Tibial artery (tissue), 4 donors: ENCODE measurements around the gene NT5DC1.

ENCODE experiments used
- DNase-seq, 2 donors: peaks; one replicate each; pipeline ENCODE4 v3.0.0-alpha.2; 2019
- H3K27ac ChIP-seq, 2 donors: fragments of 200-600 bp; sonication (generic) in 1 of 2; 1 replicate in 1 of 2; 2 replicates in 1 of 2; pipeline ENCODE4 v1.5.1; 2018 to 2019; ENCODE audit warnings: mild to moderate bottlenecking in 1 of 2
- H3K27me3 ChIP-seq, 2 donors: fragments of 200-600 bp; sonication (generic) in 1 of 2; one replicate each; pipeline versions ENCODE4 v1.5.1 to v1.6.0; 2016 to 2019
- H3K36me3 ChIP-seq, 3 donors: fragments of 200-600 bp; sonication (generic) in 2 of 3; one replicate each; pipeline ENCODE4 v1.5.1; 2016 to 2019; ENCODE audit warnings: mild to moderate bottlenecking in 2 of 3
- H3K4me1 ChIP-seq, 4 donors: fragments of 200-600 bp; sonication (generic) in 2 of 4; 1 replicate in 3 of 4; 2 replicates in 1 of 4; pipeline ENCODE4 v1.5.1; 2016 to 2019
- H3K4me3 ChIP-seq, 2 donors: fragments of 200-600 bp; sonication (generic) in 1 of 2; 1 replicate in 1 of 2; 2 replicates in 1 of 2; pipeline ENCODE4 v1.5.1; 2018 to 2019; ENCODE audit warnings: mild to moderate bottlenecking in 2 of 2
- H3K9me3 ChIP-seq, 3 donors: fragments of 200-600 bp; sonication (generic) in 1 of 3; one replicate each; pipeline ENCODE4 v1.5.1; 2016 to 2019
- intact Hi-C: fragments of 100-400 bp; cut with DNase I; formaldehyde crosslinking; loops from one replicate; pipeline ENCODE4 v1.15.0; 2023; ENCODE audit warnings: low total_unique reads
- TF ChIP-seq, protein P1 (sequence below), 2 experiments: fragments of 200-600 bp in 1 of 2; fragments of 450-650 bp in 1 of 2; IDR thresholded peaks; one replicate each; pipeline ENCODE4 v1.5.1; 2017 to 2019; ENCODE audit warnings: antibody characterized with exemption in 2 of 2, mild to moderate bottlenecking in 1 of 2, moderate library complexity in 1 of 2

Gene NT5DC1

DNA sequence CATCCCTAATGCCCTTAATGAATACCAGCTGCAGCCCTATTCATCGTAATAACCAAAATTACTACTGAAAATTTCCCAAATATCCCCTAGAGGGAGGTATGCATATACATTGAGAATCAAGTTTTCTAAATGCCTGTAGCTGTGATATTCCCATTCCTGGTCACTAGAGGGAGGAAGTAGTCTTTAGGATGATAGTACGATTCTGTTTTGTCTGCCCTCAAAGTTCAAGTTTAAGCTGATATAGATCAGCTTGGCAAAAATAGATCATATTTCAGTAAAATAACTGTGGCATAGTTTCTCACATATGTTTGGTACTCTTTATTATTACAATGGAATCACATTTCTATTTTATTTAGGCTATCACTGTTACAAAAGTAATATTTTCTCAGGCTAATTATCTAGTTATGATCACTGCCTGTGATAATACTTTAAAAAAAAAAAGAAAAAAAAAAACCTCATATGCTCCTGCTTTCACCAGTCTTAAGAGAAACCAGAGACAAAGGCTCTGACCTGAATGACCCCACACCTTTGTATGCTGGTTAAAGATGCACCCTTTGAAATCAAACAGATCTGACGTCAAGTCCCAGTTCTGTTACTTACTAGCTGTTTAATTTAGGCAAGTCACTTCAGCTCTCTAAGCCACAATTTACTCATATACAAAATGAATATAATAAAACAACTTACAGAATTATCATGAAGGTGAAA lies 168.1 kb downstream of the NT5DC1 start:
- TF ChIP-seq, protein P1, sequence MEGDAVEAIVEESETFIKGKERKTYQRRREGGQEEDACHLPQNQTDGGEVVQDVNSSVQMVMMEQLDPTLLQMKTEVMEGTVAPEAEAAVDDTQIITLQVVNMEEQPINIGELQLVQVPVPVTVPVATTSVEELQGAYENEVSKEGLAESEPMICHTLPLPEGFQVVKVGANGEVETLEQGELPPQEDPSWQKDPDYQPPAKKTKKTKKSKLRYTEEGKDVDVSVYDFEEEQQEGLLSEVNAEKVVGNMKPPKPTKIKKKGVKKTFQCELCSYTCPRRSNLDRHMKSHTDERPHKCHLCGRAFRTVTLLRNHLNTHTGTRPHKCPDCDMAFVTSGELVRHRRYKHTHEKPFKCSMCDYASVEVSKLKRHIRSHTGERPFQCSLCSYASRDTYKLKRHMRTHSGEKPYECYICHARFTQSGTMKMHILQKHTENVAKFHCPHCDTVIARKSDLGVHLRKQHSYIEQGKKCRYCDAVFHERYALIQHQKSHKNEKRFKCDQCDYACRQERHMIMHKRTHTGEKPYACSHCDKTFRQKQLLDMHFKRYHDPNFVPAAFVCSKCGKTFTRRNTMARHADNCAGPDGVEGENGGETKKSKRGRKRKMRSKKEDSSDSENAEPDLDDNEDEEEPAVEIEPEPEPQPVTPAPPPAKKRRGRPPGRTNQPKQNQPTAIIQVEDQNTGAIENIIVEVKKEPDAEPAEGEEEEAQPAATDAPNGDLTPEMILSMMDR (IDR thresholded peaks at IDR 0.05), result peak; percentile 71 to 79
- DNase-seq, result no peak

DNA sequence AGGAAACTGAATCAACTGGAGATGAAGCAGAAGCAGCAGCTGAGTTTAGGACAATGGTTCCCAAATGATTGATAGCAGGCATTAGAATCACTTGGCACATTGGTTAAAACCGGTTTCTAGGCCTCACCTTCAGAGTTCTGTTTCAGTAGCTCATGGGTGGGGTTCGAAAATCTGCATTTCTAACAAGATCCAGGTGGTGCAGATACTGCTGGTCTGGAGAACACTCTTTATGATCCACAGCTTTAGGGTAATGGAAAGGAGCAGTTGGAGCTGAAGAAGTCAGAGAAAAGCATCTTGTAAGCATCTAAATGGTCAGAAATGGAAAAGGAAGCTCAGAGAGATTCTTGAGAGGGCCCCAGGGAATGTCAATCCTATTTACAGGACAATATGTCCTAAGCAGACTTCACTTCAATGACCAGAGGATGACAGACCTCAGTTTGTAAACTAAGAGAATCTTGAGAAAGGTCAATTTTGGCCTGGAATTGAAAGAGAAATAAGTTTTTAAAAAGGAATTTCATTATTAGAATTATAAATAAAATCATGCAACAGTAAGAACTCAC lies 170.6 kb downstream of the NT5DC1 start:
- H3K27me3 ChIP-seq, result no peaks in the 10 kb centered on the region
- TF ChIP-seq, protein P1 (IDR thresholded peaks at IDR 0.05), result no peak
- no peak overlapping the region for H3K27ac ChIP-seq
- H3K36me3 ChIP-seq, result peaks cover 8 to 35% (median 10%) of the 10 kb centered on the region in 3 donors
- H3K9me3 ChIP-seq, result no peaks in the 10 kb centered on the region
- intact Hi-C loops, result no loop called here
- DNase-seq, result no peak
- no peak overlapping the region for H3K4me3 ChIP-seq
- peaks cover 0 to 29% (median 16%) of the 10 kb centered on the region in 4 donors for H3K4me1 ChIP-seq

More for the DNA sequence above, 168.1 kb downstream of the NT5DC1 start:
- intact Hi-C loops, result no loop called here
- Histone ChIP-seq H3K4me3 (no peak overlapping the region), H3K27ac (no peak overlapping the region), H3K27me3 (no peaks in the 10 kb centered on the region), H3K36me3 (peaks cover 2 to 37% (median 3%) of the 10 kb centered on the region in 3 donors), H3K4me1 (peaks cover 0 to 6% (median 2%) of the 10 kb centered on the region in 4 donors), H3K9me3 (no peaks in the 10 kb centered on the region)

DNA sequence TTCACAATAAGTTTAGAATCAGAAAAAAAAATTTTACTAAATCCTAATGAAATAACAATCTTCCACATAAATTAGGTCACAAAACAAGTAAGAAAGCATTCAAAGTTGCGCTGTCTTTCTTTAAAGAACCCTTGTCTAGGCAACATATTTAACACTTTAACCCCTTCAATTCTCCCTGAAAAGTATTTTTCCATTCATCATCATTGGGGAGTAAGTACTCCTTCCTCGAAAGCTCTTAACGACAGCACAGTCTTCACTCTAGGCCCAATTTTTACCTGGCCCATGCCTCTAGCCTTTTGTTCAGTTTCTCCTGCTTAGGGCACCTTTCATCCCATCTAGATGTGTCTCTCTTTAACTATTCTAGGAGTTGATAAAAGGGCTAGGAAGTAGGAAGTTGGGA lies 176.5 kb downstream of the NT5DC1 start:
- no peaks in the 10 kb centered on the region for H3K27me3 ChIP-seq
- H3K9me3 ChIP-seq, result no peaks in the 10 kb centered on the region
- no peak for DNase-seq
- intact Hi-C loops, result no loop called here
- H3K4me3 ChIP-seq, result peak overlapping the region; percentile 80 to 85
- TF ChIP-seq, protein P1 (IDR thresholded peaks at IDR 0.05), result no peak
- peaks cover 0 to 61% (median 35%) of the 10 kb centered on the region in 4 donors for H3K4me1 ChIP-seq
- H3K27ac ChIP-seq, result peak overlapping the region; percentile 32 to 98
- peaks cover 8 to 19% (median 19%) of the 10 kb centered on the region in 3 donors for H3K36me3 ChIP-seq

DNA sequence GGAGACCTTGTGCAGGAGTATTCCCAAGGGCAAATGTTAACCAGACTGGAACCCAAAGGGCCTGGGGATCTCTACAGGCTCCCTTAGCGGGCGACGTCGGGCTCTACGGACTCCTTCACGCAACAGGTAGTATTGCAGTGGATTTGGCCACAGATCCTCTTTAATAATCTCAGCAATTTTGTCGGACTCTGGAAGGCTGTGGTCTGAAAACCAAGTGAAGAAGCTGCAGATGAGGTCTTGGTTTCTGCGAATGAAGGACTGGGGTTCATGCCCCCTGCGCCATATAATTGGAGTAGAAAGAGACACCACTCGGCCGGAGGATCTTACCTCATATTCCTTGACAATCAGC lies 177.8 kb downstream of the NT5DC1 start:
- Histone ChIP-seq H3K9me3 (no peaks in the 10 kb centered on the region), H3K27me3 (no peaks in the 10 kb centered on the region), H3K4me3 (peak overlapping the region; percentile 80 to 85), H3K4me1 (peaks cover 0 to 60% (median 34%) of the 10 kb centered on the region in 4 donors), H3K36me3 (peaks cover 8 to 15% (median 11%) of the 10 kb centered on the region in 3 donors), H3K27ac (peak overlapping the region; percentile 98 to 99)
- intact Hi-C loops, result no loop called here
- TF ChIP-seq, protein P1 (IDR thresholded peaks at IDR 0.05), result no peak
- no peak for DNase-seq

DNA sequence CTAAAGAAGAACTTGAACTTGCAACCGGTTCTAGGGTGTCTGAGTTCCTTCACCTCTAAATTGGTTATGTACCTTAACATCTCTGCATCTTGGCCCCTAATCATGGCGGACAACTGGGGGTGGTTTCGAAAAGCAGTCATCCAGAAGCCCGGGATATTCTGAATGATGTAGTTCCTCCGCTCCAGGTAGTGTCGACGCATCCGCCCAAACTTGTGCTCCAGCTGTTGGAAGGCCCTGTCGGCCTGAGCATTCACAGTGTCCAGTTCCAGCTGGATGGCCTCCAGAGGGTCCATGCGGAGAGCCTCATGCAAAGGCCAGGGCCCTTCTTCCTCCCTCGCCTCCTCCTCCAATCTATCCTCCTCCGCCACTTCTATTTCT lies 178.2 kb downstream of the NT5DC1 start:
- peak; percentile 51 to 79 for DNase-seq
- H3K36me3 ChIP-seq, result peaks cover 5 to 15% (median 7%) of the 10 kb centered on the region in 3 donors
- H3K9me3 ChIP-seq, result no peaks in the 10 kb centered on the region
- peak overlapping the region; percentile 98 to 99 for H3K27ac ChIP-seq
- H3K4me3 ChIP-seq, result peak overlapping the region; percentile 80 to 85
- intact Hi-C loops, result no loop called here
- peaks cover 0 to 56% (median 31%) of the 10 kb centered on the region in 4 donors for H3K4me1 ChIP-seq
- TF ChIP-seq, protein P1 (IDR thresholded peaks at IDR 0.05), result no peak
- H3K27me3 ChIP-seq, result no peaks in the 10 kb centered on the region
